GM10266 (cell line): ENCODE measurements around the gene NUP50.
"Not testable (repeated sequence)": the region's sequence is repeated elsewhere in the genome, so short reads cannot be mapped to it uniquely, and the experiment has no call there.

ENCODE experiments used
- DNase-seq: peaks from one replicate; pipeline ENCODE4 v3.0.0; 2012; ENCODE audit errors: extremely low spot score
- CTCF ChIP-seq: IDR thresholded peaks from 2 replicates; pipeline ENCODE4 v1.5.1; 2012; ENCODE audit warnings: mild to moderate bottlenecking, low read depth; ENCODE audit not compliant: control insufficient read depth, insufficient read depth; ENCODE audit errors: missing control alignments

Gene NUP50

GRCh38 chr22:45185718-45186514 lies 22.2 kb downstream of the NUP50 start:
- TF ChIP-seq CTCF: no peak
- no peak for DNase-seq

GRCh38 chr22:45187891-45188290 lies 24.2 kb downstream of the NUP50 start:
- DNase-seq: no peak
- no peak for TF ChIP-seq CTCF

- no peak for DNase-seq
- no peak for TF ChIP-seq CTCF
Measured at GRCh38 chr22:45188779-45189178, 25.1 kb downstream of the NUP50 start.

- TF ChIP-seq CTCF: no peak
- no peak for DNase-seq
Measured at GRCh38 chr22:45190202-45190872, 26.6 kb downstream of the NUP50 start.

GRCh38 chr22:45191746-45192145 lies 28.0 kb downstream of the NUP50 start:
- not testable (repeated sequence) for DNase-seq

GRCh38 chr22:45192701-45193187 lies 29.0 kb downstream of the NUP50 start:
- DNase-seq: no peak
- TF ChIP-seq CTCF: no peak

GRCh38 chr22:45194686-45195085 lies 31.0 kb downstream of the NUP50 start:
- no peak for TF ChIP-seq CTCF
- DNase-seq: no peak
